GM18909 (cell line): Measurements from ENCODE around the gene COPS9.

ENCODE experiments used
- ATAC-seq: cut with Tn5 transposase; IDR thresholded peaks from one replicate; pipeline ENCODE4 v1.9.1; 2021; ENCODE audit warnings: mild to moderate bottlenecking; ENCODE audit not compliant: unreplicated experiment, poor library complexity

COPS9 gene

DNA sequence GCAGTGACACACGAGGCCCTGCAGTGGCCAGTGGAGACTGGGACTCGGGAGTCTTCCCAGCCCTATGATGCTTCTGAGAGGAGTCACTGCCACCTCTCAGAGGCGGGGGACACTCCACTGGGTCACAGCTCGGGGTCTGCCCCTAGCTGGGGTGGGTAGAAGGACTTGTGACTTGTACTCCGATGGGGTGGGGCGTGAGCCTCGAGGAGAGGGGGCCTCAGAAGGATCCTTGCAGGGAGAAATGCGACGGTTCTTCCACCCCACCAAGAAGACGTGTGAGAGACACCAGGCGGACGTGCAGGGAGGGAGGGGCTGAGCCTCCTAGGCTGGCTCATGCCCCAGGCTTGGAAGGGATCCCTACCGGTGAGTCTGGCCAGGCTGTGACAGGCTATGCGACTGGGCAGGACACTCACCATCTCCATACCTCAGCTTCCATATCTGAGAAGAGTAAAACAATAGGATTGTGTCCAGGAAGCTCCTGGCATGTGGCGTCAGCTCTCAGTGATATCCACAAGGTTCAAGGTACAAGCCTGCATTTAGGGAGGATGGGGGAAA is 15.4 kb upstream of the COPS9 start:
- ATAC-seq: no peak

DNA sequence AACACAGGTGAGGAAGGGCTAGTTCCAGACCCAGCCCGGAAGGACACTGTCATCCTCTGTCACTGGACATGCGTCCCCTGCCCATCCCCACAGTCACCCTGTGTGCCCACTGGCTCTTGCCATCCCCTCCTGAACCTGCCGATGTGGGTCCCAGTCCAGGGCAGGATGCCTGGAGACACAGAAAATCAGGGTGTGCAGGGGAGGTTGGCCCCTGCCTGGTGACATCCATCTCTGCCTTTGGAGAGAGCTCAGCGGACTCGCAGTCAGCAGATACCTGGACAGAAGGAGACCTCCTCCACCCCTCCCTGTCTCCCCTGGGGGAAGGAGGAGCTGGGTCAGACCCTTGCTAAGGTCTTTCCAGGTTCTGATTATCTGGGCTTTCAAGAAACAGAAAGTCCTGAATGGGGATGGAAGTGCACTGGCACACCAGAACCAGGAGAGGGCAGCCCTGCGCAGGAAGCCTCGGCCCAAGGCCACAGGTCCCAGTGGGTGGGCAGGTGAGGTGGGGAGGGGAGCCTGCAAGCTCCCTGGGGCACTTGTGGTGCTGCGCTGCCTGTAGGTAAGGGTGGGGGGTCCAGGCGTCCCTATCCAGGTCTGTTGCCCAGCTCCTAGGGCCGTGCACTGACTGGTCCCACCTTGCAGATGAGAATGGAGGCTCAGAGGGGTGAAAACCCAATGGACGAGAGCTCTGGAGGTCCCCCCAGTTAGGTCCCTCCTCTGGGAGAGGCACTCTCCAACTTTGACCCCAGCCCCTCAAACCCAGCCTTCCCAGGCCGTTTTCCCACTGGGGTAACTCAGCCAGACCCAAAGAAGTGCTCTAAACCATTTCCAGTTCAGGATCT is 14.1 kb upstream of the COPS9 start:
- ATAC-seq: no peak

DNA sequence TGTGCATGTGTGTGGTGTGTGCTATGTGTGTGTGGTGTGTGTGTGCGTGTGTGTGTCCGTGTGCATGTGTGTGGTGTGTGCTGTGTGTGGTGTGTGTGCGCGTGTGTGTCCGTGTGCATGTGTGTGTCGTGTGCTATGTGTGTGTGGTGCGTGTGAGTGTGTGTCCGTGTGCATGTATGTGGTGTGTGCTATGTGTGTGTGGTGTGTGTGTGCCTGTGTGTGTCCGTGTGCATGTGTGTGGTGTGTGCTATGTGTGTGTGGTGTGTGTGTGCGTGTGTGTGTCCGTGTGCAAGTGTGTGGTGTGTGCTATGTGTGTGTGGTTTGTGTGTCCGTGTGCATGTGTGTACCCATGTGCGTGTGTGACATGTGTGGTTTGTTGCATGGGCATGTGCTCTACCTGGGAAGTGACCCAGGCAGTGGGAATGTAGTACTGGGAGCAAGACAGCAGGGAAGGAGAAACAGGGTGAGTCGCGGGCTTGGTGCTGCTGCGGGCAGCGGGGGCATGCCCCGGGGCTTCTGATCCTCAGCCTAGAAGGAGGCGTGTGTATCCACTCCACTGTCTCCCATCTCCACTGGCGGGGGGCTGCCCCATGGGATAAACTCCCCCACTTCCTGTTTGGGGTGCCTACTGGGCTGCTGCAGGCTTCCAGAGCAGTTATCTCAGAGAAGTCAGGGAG is 11.9 kb upstream of the COPS9 start:
- no peak for ATAC-seq

DNA sequence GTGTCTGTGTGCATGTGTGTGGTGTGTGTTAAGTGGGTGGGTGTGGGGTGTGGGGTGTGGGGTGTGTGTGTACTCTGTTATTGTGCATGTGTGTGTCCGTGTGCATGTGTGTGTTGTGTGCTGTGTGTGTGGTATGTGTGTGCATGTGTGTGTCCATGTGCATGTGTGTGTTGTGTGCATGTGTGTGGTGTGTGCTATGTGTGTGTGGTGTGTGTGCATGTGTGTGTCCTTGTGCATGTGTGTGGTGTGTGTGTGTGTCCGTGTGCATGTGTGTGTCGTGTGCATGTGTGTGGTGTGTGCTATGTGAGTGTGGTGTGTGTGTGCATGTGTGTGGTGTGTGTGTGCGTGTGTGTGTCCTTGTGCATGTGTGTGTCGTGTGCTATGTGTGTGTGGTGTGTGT is 11.3 kb upstream of the COPS9 start:
- ATAC-seq: no peak

DNA sequence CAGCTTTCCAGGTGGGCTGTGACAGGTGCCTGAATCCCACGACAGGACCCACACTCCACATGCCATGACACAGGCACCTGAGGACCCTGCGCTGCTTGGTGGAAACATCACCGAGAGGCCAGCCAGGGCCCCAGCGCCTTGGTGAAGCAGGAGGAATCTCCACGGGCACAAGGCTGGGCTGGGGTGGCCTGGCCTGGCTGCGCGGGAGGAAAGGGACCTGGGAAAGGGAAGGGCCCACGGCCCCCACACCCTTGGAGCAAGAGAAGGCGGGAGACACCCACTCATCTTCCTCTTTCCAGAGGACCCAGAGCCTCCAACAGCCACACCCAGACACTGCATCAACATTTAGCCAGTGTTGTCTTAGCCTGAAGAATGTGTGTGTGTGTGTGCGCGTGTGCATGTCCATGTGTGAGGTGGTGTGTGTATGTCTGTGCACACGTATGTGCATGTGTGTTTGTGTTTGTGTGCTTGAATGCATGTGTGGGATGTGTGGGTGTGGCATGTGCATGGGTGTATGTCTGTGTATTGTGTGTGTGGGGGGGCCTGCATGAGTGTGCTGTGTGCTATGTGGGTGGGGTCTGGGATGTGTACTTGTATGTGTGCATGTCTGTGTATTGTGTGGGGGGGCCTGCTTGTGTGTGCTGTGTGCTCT is 10.6 kb upstream of the COPS9 start:
- ATAC-seq: no peak

DNA sequence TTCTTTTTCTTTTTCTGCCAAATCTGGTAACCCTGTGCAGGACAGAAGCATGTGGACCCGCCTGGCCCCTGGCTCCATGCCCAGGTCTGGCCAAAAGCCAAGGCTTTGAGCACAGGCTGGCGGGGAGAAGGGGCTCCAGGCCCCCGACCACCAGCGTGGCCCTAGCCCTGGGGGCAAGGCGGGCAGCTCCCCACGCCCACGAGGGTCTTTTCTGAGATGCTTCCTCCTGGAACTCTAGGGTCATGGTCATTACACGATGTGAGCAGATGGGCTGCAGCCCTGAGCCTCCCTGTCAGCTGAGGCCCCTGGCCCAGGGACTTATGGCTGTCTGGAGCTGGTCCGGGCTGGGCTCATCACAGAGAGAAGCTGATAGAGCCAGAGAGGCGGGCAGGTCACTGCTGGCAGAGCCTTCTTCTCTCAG is 10.0 kb upstream of the COPS9 start:
- ATAC-seq: no peak

DNA sequence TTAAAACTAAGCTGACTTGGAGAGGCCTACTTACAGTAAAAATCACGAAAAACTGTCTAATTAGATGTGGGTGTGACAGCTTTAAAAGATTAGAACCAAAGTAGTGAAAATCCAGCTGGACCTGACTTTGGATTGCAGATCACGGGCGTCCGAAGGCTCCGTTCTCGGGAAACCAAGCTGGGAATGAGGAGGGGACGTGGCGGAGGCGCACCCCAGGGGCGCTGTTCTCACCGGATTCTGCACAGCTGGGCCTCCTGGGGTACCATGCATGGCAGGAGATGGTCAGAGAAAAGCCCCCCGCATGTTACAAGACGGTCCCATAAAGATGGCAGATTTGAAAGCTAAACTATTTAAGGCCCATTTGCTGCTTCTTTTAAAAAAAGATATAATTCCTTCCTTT is 9.4 kb upstream of the COPS9 start:
- ATAC-seq: no peak

DNA sequence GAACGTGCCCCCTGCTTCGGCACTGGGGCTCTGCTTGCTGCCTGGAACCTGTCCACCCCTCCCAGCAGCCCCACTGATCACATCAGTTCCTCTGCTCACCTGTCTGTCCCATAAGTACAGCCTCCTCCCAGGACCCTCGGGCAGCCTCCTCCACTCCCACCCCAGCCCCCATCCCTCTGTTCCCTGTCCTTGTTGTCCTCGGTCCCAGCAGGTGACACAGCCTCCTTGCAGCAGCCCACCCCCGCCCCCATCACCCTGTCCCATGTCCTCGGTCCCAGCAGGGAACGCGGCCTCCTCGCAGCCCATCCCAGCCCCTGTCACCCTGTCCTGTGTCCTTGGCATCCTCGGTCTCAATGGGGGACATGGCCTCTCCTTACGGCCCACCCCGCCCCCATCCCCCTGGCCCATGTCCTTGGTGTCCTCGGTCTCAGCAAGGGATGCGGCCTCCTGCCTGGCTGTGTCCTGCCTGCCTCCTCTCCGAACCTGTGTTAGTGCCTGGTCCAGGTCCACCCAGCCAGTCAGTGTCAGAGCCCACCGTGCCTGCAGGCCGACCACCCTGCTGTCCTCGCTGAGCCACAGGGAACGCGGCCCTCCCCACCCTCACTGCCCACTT is 8.7 kb upstream of the COPS9 start:
- ATAC-seq: no peak

DNA sequence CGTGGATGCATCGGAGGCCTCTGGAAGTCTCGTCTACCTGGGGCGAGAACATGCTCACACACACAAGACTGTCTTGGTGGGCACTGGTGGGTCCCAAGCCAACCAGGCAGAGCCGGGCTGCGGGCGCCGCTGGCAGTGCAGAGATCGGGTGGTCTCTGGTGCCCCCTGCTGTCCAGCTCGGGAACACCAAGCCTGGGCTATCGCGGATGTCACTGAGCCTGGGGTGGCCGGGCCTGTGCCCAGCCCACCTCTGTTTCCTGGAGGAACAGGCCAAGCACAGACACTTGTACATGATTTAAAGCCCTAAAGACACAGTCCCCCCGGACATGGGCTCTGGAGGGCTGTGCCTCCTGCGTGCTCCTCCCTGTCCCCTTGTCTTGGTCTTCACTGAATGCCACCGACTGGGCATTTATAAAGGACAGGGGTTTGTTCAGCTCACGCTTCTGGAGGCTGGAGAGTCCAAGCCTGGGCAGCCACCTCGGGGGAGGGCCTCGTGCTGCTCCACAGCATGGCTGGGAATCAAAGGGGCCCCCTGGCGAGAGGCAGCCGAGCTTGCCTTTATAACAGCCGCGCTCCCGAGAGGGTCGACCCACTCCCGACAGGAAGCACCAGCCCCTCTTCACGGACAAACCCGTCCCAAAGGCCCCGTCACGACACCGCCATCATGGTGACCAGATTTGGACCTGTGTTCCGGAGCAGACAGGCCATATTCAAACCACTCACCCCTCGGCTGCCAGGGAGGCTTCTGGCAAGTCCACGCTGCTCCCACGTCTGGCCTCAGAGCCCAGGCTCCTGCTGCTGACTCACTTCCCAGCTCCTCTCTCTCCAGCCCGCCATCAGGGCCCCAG is 7.9 kb upstream of the COPS9 start:
- ATAC-seq: peak; percentile 56

DNA sequence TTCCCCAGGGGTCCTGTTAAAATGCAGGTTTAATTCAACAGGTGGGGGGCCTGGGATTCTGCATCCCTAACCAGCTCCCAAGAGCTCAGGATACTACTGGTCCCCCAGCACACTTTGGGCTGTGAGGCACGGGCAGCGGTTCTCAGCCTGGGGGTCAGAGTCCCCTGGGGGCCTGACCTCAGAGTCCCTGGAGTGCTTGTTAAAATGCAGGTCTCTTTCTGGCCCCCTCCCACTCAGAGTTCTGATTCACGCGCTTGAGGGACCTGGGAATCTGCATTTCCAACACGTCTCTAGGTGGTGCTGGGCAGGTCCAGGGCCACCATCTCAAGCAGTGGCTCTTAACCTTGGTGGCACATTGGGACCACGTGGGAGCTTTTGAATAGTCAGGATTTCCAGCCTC is 7.2 kb upstream of the COPS9 start:
- no peak for ATAC-seq

DNA sequence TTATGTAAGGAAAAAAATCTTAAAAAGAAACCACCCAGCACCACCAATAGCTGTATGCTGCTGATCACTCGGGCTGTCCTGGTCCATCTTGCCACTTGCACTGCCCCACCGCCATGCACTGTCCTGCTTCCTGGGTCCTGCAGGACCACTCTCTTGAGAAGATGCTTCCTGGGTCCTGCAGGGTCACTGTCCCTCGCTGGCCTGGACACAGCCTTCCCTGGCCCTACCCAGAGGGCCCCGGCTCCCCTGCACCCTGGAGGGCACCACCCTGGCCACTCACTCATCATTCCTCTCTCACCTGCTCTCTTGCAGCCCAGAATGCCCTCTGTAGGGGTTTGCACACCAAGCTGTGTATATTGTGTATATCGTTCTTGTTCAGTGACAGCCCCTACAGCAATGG is 6.8 kb upstream of the COPS9 start:
- ATAC-seq: no peak

DNA sequence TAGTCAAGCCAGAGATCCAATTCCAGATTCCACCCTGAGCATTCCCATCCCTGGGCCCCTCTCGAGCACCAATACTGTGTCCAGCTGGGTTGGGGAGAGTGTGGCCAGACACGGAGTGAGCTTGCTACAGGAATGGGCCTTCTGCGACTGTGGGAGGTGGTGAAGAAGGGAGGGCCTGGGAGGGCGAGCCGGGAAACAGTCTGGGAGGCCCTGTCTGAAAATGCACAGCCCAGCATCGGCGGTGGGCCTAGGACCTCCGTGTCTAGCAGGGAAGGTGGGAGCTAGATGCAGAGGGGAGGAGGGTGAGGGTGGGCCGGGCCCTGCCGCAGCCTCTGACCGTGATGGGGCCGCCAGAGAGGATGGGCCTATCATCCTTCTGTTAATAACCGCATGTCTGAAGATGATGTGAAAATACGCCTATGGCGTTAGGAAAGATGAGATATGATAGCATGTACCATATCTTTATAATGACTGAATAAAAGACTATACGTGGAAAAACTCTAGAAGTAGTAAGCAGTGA is 6.2 kb upstream of the COPS9 start:
- ATAC-seq: no peak

DNA sequence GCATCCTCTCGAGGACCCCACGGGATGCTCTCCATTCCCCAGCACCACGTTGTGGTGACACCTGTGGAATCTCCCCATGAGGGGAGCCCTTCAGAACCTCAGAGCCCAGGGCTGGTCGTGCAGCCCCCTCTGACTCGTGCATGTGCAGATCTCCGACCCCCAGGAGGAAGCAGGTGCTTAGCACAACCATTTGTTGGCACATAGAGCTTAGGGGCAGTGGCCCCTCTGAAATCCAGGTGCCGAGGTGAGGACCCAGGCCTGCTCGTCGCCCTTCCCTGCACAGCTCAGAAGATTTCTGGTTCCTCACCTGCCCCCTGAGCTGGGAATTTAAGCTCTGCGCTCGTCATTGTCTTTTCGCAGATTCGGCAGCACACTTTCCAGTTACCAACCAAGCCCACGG is 5.6 kb upstream of the COPS9 start:
- ATAC-seq: no peak

DNA sequence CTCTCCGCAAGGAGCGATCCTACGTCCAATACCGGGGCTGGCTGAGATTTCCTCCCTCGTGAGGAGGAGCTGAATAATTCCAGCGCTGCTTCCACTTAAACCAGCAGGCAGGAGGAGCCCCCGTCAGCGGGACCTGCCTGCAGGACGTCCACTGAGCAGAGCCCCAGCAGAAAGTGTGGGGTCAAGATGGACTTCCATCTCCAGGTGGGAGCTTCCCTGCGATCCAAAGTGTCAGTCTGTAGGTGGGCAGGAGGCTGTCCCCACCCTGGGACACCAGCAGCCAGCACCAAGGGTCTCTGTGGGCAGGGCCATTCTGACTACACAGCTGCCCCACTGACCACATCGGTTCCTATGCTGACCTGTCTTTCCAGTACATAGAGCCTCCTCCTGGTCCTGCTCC is 4.8 kb upstream of the COPS9 start:
- no peak for ATAC-seq

DNA sequence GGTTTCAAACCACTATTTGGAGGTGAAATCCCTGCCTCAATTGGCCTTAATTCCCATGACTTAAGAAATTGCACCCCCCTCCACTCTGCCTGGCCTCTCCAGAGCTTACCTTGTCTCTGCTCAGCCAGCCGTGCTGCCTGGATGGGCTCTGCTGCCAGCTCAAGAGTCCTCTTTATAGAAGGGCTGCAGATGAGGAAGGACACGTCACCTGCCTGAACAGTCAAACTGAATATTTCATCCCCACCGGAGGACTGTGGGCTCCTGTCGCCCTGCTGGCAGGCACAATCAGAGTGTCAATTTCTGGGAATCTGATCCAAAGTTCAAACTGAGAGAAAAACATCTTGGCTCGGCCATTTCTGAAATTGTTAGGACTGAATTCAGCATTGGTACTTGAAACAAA is 4.4 kb upstream of the COPS9 start, which contains the start of gene OTOS:
Gene OTOS (minus strand): TSS at position 148 of the 400 bp plus-strand sequence. CDS start 332 bp downstream, outside the sequence.
- ATAC-seq: no peak

DNA sequence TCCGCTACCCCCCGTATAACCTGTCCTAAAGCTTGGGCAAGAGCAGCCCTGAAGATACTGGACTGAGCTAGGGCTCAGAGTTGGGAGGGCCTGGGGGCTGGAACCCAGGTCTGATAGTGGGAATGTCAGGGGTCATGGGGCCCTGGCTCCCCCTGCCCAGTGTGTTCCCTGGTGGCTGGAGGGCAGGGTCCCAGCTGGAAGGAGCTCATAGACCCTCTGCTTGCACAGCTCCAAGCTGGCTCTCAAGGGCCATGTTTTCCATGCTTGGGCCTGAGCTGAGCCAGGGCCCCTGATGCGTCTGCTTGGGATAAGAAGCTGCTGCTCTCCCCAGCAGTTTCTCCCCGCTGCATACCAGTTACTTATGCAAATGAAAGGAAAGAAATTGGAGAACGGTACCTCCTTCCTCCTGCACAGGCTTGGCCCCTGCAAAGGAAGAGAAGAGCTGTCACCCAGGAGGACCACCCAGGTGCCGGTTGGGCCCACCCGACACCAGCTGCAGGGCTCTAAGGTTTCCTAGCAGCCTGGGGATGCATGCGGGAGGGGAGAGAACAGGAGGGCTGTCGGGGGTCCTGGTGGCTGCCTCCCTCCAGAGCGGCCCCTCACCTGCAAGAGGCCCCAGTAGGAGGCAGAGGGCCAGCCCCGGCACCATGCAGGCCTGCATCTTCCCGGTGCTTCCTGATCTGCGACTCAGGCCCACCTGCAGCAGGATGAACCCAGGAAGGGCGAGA is 3.7 kb upstream of the COPS9 start:
- no peak for ATAC-seq

DNA sequence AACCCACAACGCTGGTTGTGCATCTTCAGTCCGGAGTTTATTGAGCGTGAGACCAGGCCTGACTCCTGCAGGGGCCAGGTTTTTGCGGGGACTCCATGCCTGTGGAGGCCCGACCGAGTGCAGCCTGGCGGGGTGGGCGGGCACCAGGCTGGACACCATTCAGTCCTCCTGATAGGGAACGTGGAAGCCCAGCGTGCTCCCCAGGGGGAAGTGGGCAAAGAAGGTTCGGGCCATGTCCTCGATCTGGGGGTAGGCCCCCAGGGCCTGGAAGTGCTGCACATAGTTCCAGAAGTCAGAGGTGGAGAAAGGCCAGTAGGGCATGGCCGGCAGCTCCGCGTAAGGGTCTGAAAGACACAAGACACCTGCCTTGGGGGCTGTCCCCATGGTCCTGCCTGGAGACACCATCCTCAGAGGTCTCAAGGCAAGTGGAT is 2.9 kb upstream of the COPS9 start:
- no peak for ATAC-seq

DNA sequence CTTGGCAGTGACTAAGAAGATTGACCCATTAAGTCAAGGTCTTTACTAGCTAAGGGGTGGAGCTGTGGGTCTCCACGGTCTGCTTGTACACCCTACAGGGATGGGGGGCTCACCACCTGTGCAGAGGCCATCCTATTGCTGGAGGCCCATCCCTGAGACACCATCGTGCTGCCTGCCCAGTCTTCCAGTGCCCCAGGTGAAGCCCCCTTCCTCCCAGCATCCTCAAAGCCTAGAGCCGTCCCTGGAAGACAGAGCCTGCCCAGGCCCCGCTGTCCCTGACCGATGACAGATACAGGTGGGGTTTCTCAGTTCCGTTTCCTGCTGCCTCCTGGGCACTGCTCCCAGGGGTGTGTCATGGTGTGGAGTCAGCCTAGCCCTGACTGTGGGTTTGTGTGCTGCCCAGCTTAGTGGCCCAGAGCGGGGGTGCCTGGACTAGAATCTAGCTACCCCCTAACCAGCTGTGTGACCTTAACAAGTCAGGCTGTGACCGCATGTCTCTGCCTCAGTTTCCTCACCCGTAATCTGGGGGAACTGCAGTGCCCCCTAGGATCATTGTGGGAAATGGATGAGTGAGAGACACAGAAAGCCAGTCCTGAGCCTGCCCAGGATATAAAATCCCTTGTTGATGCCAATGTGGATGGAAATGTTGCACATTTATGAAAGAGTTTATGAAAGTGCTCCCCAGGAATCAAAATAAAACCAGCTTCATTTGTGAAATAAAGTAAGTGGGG is 2.3 kb upstream of the COPS9 start:
- ATAC-seq: no peak
